BJ (cell line): ENCODE results near the gene CLASP1. TPM values are rescaled to one million over a fixed set of nuclear protein-coding genes. Genes with fewer than 3 reads are reported as not detected.

ENCODE experiments used
- CTCF ChIA-PET: fragments of 350-600 bp; formaldehyde crosslinking; extraction: SDS; loops from one replicate; lab custom pipeline; 2021; ENCODE audit warnings: antibody characterized with exemption, inconsistent platforms; lab: Yijun Ruan, JAX
- POLR2A ChIA-PET: fragments of 300-600 bp; sonication (Branson Sonifier 250); formaldehyde crosslinking; extraction: SDS; loops from one replicate; lab custom pipeline; 2021; ENCODE audit warnings: antibody characterized with exemption; lab: Charles Lee
- DNase-seq: peaks from one replicate; pipeline ENCODE4 v3.0.0-alpha.2; 2011; ENCODE audit warnings: low read depth
- H3K27me3 ChIP-seq: 2 replicates; pipeline ENCODE4 v1.6.0; 2011; ENCODE audit warnings: low read length; ENCODE audit not compliant: control insufficient read depth, insufficient read depth
- H3K36me3 ChIP-seq: 2 replicates; pipeline ENCODE4 v1.5.1; 2011; ENCODE audit warnings: low read length; ENCODE audit not compliant: control insufficient read depth, insufficient read depth
- H3K4me3 ChIP-seq: 2 replicates; pipeline ENCODE4 v1.5.1; 2011; ENCODE audit warnings: low read depth, mild to moderate bottlenecking, control low read depth, low read length
- polyA plus RNA-seq: library from polyadenylated mRNA; depleted of rRNA; stranded (reverse); fragments of >200 nt; gene quantifications from 2 replicates; pipeline ENCODE4 v1.2.3, GENCODE V29; 2011
- TF ChIP-seq, protein P1 (sequence below): IDR thresholded peaks from 2 replicates; pipeline ENCODE4 v1.5.1; 2011; ENCODE audit warnings: low read depth, mild to moderate bottlenecking, control low read depth, inconsistent platforms, low read length, moderate library complexity; ENCODE audit not compliant: insufficient read depth

CLASP1 gene
- polyA plus RNA-seq, 1 experiment: 7.1 TPM

GRCh38 chr2:121524685-121525425 lies 124.4 kb downstream of the CLASP1 start:
- H3K36me3 ChIP-seq: peaks cover 12% of the 10 kb centered on the region
- POLR2A ChIA-PET: no interaction called here

GRCh38 chr2:121521359-121521758 lies 127.9 kb downstream of the CLASP1 start:
- CTCF ChIA-PET: no interaction called here
- H3K4me3 ChIP-seq: no peak overlapping the region
- TF ChIP-seq, protein P1, sequence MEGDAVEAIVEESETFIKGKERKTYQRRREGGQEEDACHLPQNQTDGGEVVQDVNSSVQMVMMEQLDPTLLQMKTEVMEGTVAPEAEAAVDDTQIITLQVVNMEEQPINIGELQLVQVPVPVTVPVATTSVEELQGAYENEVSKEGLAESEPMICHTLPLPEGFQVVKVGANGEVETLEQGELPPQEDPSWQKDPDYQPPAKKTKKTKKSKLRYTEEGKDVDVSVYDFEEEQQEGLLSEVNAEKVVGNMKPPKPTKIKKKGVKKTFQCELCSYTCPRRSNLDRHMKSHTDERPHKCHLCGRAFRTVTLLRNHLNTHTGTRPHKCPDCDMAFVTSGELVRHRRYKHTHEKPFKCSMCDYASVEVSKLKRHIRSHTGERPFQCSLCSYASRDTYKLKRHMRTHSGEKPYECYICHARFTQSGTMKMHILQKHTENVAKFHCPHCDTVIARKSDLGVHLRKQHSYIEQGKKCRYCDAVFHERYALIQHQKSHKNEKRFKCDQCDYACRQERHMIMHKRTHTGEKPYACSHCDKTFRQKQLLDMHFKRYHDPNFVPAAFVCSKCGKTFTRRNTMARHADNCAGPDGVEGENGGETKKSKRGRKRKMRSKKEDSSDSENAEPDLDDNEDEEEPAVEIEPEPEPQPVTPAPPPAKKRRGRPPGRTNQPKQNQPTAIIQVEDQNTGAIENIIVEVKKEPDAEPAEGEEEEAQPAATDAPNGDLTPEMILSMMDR: no peak
- H3K27me3 ChIP-seq: no peaks in the 10 kb centered on the region
- peaks cover 14% of the 10 kb centered on the region for H3K36me3 ChIP-seq
- POLR2A ChIA-PET: no interaction called here
- no peak for DNase-seq

More at GRCh38 chr2:121524685-121525425, 124.4 kb downstream of the CLASP1 start:
- CTCF ChIA-PET: no interaction called here
- H3K4me3 ChIP-seq: no peak overlapping the region
- TF ChIP-seq, protein P1: no peak
- no peak for DNase-seq
- no peaks in the 10 kb centered on the region for H3K27me3 ChIP-seq

GRCh38 chr2:121520641-121520994 lies 128.6 kb downstream of the CLASP1 start:
- ChIA-PET POLR2A (no interaction called here), CTCF (no interaction called here)
- Histone ChIP-seq H3K27me3 (no peaks in the 10 kb centered on the region), H3K36me3 (peaks cover 14% of the 10 kb centered on the region), H3K4me3 (no peak overlapping the region)
- TF ChIP-seq, protein P1: no peak
- no peak for DNase-seq

GRCh38 chr2:121519732-121520640 lies 129.3 kb downstream of the CLASP1 start:
- H3K27me3 ChIP-seq: no peaks in the 10 kb centered on the region
- H3K36me3 ChIP-seq: peaks cover 14% of the 10 kb centered on the region
- ChIA-PET CTCF (no interaction called here), POLR2A (no interaction called here)
- H3K4me3 ChIP-seq: no peak overlapping the region
- TF ChIP-seq, protein P1: no peak
- no peak for DNase-seq

- POLR2A ChIA-PET: no interaction called here
- Histone ChIP-seq H3K4me3 (no peak overlapping the region), H3K36me3 (peaks cover 14% of the 10 kb centered on the region), H3K27me3 (no peaks in the 10 kb centered on the region)
- DNase-seq: no peak
- CTCF ChIA-PET: interaction anchor here (0.6 to 1.0 kb wide), 2 partner anchors 9 to 200 kb away, joined by 3 to 4 read pairs; no protein-coding TSS in a partner anchor
- TF ChIP-seq, protein P1: no peak
Observed at GRCh38 chr2:121519153-121519552, 130.1 kb downstream of the CLASP1 start.
